AG09319 (cell line): ENCODE data around the gene GABBR2.

Experiments used
- DNase-seq: peaks from one replicate; pipeline ENCODE4 v3.0.0-alpha.2; 2010; ENCODE audit warnings: low read depth; ENCODE audit errors: extremely low read depth
- TF ChIP-seq, protein P1 (sequence below): IDR thresholded peaks from 2 replicates; pipeline ENCODE4 v1.5.1; 2011; ENCODE audit warnings: low read depth, mild to moderate bottlenecking, inconsistent platforms, low read length, moderate library complexity

Gene GABBR2

DNA sequence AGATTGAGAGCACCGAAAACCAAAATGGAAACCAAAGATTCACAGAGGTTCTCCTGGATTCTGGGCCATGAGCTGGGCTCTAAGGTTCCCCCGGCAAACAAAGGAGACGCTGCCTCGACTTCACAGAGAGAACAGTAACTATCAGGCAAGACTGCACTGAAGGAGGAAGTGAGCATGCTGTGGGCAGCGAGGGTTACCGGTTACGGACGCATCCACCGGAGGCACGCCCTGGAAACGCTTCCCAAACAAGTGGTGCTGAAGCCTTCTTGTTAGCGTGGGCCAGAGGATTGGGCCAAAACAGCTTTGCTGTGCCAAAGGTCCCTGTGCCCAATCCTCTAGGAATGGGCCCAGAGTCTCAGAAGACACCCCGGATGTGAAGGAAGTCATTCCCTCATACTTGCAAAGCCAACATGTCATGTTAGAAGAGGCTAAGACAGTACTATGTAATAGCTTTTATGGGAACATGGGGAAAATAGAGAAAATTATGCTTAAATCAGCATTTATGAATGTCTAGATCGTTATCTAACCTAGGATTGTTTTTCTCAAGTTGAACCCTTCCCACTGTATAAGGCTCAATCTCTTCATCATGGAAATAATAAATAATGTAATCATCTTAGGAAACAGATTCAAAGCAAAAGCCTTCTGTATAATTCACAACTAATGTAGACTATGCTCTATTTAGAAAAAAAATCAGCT, 145.4 kb downstream of the GABBR2 start:
- TF ChIP-seq, protein P1, sequence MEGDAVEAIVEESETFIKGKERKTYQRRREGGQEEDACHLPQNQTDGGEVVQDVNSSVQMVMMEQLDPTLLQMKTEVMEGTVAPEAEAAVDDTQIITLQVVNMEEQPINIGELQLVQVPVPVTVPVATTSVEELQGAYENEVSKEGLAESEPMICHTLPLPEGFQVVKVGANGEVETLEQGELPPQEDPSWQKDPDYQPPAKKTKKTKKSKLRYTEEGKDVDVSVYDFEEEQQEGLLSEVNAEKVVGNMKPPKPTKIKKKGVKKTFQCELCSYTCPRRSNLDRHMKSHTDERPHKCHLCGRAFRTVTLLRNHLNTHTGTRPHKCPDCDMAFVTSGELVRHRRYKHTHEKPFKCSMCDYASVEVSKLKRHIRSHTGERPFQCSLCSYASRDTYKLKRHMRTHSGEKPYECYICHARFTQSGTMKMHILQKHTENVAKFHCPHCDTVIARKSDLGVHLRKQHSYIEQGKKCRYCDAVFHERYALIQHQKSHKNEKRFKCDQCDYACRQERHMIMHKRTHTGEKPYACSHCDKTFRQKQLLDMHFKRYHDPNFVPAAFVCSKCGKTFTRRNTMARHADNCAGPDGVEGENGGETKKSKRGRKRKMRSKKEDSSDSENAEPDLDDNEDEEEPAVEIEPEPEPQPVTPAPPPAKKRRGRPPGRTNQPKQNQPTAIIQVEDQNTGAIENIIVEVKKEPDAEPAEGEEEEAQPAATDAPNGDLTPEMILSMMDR: no peak
- DNase-seq: no peak

DNA sequence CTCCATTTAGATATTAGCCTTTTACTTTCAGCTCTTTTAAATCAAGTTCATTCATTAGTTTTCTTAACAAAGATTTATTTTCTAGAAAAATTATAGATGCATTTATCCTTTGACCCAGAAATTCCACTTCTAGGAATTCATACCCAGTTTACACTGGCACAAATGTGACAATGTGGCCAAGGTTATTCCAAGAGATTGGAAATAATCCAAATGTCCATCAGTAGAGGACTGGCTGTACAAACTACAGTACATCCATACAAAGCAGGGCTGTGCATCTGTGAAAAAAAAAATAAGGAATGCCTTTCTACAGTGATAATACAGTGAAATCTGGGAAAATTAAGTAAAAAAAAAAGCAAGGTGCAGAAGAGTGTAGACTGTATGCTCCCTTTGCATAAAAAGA, 149.2 kb downstream of the GABBR2 start:
- DNase-seq: no peak
- TF ChIP-seq, protein P1: no peak

DNA sequence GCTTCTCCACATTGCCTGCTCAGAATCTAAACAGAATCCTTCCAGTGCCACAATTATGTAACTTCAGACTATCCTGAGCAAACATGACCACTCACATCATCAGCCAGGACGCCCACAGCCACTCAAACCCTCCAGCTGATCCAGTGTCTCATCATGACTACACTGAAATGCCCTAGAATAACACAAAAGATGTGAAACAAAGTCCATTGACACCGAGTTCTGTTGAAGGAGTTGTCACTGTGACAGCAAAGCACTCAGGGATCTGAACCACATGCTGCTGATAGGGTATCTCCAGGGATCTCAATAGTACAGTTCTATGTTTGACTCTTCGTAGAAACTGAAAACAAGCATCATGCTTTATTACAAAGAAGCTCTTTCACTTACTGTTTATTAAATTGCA, 150.2 kb downstream of the GABBR2 start:
- no peak for DNase-seq

GRCh38 chr9:98556511-98556910, 152.2 kb downstream of the GABBR2 start:
- TF ChIP-seq, protein P1: no peak
- DNase-seq: no peak

More for the DNA sequence above, 150.2 kb downstream of the GABBR2 start:
- TF ChIP-seq, protein P1: no peak

DNA sequence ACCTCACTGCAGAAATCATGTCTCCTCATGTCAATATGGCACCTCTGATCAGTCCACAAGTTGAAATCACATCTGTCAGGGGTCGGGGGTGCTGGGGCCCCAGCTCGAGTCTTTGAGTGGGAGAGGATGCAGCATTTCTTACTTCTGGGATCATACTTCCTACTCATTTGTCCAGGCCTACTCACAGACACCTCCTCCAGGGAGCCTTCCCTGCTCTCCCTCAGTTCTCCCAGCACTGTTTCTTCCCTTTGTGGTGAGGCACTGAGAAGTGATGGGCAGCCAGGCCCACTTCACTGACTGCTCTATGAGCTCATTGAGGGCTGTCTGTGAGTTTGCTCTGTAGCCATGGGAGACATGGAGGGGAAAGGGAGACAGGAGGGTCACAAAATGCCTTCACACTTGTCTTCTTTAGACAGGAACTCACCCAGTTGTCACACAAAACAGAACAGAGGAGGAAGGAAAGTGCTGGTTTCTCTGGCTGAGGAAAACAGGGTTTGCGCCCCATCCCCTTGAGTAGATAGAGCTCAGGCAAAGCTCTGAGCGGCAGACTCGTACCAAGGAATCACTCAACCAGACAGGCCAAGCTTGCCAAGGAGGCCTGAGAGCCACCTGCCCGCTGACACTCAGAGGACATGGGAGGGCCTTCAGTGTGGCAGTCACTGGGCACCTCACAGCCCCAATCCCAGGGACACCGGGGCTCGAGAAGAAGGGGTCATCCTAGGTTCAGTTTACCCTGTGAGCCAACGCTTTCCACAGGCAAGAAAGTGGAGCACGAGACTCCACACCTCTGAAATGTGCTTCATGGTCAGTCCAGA, 152.9 kb downstream of the GABBR2 start:
- TF ChIP-seq, protein P1: no peak
- no peak for DNase-seq

DNA sequence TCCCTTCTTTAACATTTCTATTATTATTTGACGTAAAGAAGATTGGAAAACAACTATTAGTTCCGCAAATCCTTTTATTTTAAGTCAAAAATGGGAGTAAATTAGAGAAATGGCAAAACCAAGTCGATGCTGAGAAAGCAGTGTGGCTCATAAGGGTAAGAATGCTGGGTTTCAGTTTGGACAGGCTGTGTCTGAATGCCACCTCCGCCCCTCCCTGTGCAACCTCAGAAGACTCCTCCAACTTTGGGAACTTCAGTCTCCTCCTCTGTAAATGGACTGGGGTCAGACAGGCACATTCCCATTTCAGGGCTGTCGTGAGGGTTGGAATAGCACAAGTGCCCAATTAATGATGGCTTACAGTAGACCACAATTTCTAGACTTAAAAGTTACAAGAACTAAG, 154.0 kb downstream of the GABBR2 start:
- no peak for DNase-seq
- TF ChIP-seq, protein P1: no peak

- no peak for DNase-seq
- TF ChIP-seq, protein P1: no peak
Measured at GRCh38 chr9:98552331-98552730, 156.4 kb downstream of the GABBR2 start.
